Measurements from ENCODE around the gene PNPLA3. TPM values are rescaled to one million over a fixed set of nuclear protein-coding genes. Genes with fewer than 3 reads are reported as not detected.

Gene PNPLA3
- total RNA-seq, 1 experiment from 2014 or later: 17.5 TPM

- Histone ChIP-seq H3K4me1 (ENCODE audit: insufficient read depth, low read length) (peaks cover 3% of the 10 kb centered on the region; the same call in 1 of the 2 replicates), H4K20me1 (ENCODE audit: control insufficient read depth, insufficient read depth, insufficient read length) (no peaks in the 10 kb centered on the region), H3K27ac (ENCODE audit: insufficient read length, low read depth, low read length) (no peak overlapping the region), H3K9me3 (ENCODE audit: control insufficient read depth, low read depth, low read length) (no peaks in the 10 kb centered on the region), H3K4ac (ENCODE audit: low read depth, low read length) (no peak overlapping the region), H2BK12ac (ENCODE audit: insufficient read length, low read depth, low read length) (no peak overlapping the region), H3K4me2 (ENCODE audit: insufficient read depth, insufficient read length, low read length) (peak overlapping the region; percentile 75), H4K8ac (replicated peaks; ENCODE audit: insufficient read length, low read depth, low read length) (no peak overlapping the region), H2AFZ (ENCODE audit: low read length) (no peak overlapping the region), H3K23ac (ENCODE audit: insufficient read length, low read depth, low read length) (no peak overlapping the region), H3K27me3 (ENCODE audit: insufficient read depth, low read length) (no peaks in the 10 kb centered on the region), H2AK5ac (ENCODE audit: insufficient read length, low read length) (no peak overlapping the region), H3K56ac (ENCODE audit: insufficient read length, low read depth, low read length) (no peak overlapping the region), H3K14ac (ENCODE audit: insufficient read depth, low read length) (no peak overlapping the region), H2BK15ac (ENCODE audit: low read depth, low read length) (no peak overlapping the region), H3K18ac (ENCODE audit: insufficient read length, low read depth, low read length) (peak overlapping the region; percentile 39), H2BK20ac (ENCODE audit: low read depth, low read length, poor library complexity, severe bottlenecking) (no peak overlapping the region), H3K9ac (ENCODE audit: extremely low read depth, insufficient read length, low read length) (no peak overlapping the region), H3T11ph (ENCODE audit: low read length) (no peak overlapping the region), H2BK5ac (ENCODE audit: insufficient read length, low read length) (no peak overlapping the region), H3K23me2 (ENCODE audit: insufficient read length, low read depth, low read length, poor library complexity, severe bottlenecking) (peaks cover 3% of the 10 kb centered on the region), H3K79me1 (ENCODE audit: insufficient read depth, low read depth, low read length, poor library complexity, severe bottlenecking) (no peaks in the 10 kb centered on the region), H2BK120ac (ENCODE audit: low read depth, low read length, poor library complexity, severe bottlenecking) (no peak overlapping the region), H3K79me2 (ENCODE audit: insufficient read depth, low read length) (no peaks in the 10 kb centered on the region; the same call in 1 of the 2 replicates), H4K91ac (ENCODE audit: insufficient read length, low read depth, low read length) (no peak overlapping the region), H4K5ac (ENCODE audit: insufficient read length, low read depth, low read length) (no peak overlapping the region)
- Mint-ChIP-seq H3K27ac (peak overlapping the region; percentile 42 to 89 (median 73); a peak in 5 of 7 replicates), H3K27me3 (ENCODE audit: low read depth) (peaks cover 14% of the 10 kb centered on the region), H3K4me3 (peak overlapping the region; percentile 59 to 78), H3K4me1 (peaks cover 30 to 37% of the 10 kb centered on the region in 2 experiments), H3K36me3 (ENCODE audit: insufficient read depth in 1 of 3, low read depth in 3 of 3) (peaks cover 9 to 17% (median 14%) of the 10 kb centered on the region in 3 experiments; a peak in 6 of 7 replicates), H3K9me3 (no peaks in the 10 kb centered on the region; a peak in 1 of 5 replicates)
- no CpG with 5 or more reads among the region's 13 CpGs for WGBS (ENCODE audit: extremely low coverage, insufficient read length, low lambda C conversion rate)
- TF ChIP-seq CTCF (conservative IDR thresholded peaks at IDR 0.05): no peak
- no peak for DNase-seq
Observed at GRCh38 chr22:43923191-43923590, 414 bp upstream of the PNPLA3 start.
